ENCODE measurements around the gene ARPC2. TPM values are rescaled to one million over a fixed set of nuclear protein-coding genes. Genes with fewer than 3 reads are reported as not detected.

ARPC2 gene
- total and polyA plus RNA-seq, 2 of the 13 experiments (the other 11 are each of a cell fraction or from before 2014, with no cell fraction given), result 168 to 303 TPM

DNA sequence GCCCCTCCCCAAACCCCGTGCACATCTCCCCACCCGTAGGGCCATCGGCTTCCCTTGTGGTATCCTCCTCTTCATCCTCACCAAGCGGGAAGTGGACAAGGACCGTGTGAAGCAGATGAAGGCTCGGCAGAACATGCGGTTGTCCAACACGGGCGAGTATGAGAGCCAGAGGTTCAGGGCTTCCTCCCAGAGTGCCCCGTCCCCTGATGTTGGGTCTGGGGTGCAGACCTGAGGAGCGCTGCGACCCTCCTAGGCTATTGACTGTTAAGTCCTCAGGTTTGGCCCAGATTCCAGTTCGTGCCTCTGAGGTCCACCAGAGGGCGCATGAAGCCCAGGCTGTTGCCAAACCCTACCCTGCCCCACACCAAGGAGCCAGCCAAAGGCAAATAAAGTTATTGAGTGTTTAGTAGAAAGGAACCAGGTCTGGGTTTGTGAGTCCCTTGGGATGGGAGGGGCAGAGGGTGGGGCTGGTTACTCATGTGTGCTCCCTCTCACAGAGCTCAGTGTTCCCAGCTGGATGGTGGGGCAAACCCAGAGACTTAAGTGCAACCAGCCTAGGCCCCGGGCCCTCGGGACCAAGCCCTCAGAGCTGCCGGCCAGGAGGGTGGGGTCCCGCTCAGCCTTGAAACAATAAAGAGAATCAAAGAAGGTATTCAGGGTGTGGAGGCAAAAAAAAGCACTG, 55.7 kb downstream of the ARPC2 start (continued):
- TF ChIP-seq ZNF274 (CRISPR knock-in tag; IDR thresholded peaks at IDR 0.05) (peak; percentile 68; the same call in 1 of the 2 replicates), FOXC1 (CRISPR knock-in tag; IDR thresholded peaks at IDR 0.05; ENCODE audit: borderline replicate concordance) (0 out of 2 replicates have a peak, but pooled peaks have one; percentile 27), ZBTB42 (CRISPR knock-in tag; IDR thresholded peaks at IDR 0.05) (no peak), RBFOX2 (IDR thresholded peaks at IDR 0.05; ENCODE audit: low read depth, low read length) (peak; percentile 39; the same call in 1 of the 2 replicates), ZNF782 (CRISPR knock-in tag; IDR thresholded peaks at IDR 0.05; ENCODE audit: borderline replicate concordance) (no peak), FOXK2 (IDR thresholded peaks at IDR 0.05) (no peak), ZNF883 (CRISPR knock-in tag; IDR thresholded peaks at IDR 0.05; ENCODE audit: not compliant biosample characterization) (peak; percentile 27), MXI1 (IDR thresholded peaks at IDR 0.05; ENCODE audit: borderline replicate concordance, low read depth, low read length) (peak; percentile 23; the same call in 1 of the 3 replicates), BRCA1 (CRISPR knock-in tag; IDR thresholded peaks at IDR 0.05) (0 out of 2 replicates have a peak, but pooled peaks have one; percentile 24), NR2F2 (IDR thresholded peaks at IDR 0.05; ENCODE audit: borderline replicate concordance, low read depth) (0 out of 2 replicates have a peak, but pooled peaks have one; percentile 11), PHF8 (CRISPR knock-in tag; IDR thresholded peaks at IDR 0.05) (no peak; the same call in 1 of the 2 replicates), DMAP1 (CRISPR knock-in tag; IDR thresholded peaks at IDR 0.05) (no peak), ZSCAN12 (CRISPR knock-in tag; IDR thresholded peaks at IDR 0.05) (no peak)
- TF ChIP-seq, protein P1, sequence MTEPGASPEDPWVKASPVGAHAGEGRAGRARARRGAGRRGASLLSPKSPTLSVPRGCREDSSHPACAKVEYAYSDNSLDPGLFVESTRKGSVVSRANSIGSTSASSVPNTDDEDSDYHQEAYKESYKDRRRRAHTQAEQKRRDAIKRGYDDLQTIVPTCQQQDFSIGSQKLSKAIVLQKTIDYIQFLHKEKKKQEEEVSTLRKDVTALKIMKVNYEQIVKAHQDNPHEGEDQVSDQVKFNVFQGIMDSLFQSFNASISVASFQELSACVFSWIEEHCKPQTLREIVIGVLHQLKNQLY (CRISPR knock-in tag; IDR thresholded peaks at IDR 0.05), result no peak
- TF ChIP-seq, protein P2, sequence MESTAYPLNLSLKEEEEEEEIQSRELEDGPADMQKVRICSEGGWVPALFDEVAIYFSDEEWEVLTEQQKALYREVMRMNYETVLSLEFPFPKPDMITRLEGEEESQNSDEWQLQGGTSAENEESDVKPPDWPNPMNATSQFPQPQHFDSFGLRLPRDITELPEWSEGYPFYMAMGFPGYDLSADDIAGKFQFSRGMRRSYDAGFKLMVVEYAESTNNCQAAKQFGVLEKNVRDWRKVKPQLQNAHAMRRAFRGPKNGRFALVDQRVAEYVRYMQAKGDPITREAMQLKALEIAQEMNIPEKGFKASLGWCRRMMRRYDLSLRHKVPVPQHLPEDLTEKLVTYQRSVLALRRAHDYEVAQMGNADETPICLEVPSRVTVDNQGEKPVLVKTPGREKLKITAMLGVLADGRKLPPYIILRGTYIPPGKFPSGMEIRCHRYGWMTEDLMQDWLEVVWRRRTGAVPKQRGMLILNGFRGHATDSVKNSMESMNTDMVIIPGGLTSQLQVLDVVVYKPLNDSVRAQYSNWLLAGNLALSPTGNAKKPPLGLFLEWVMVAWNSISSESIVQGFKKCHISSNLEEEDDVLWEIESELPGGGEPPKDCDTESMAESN (CRISPR knock-in tag; conservative IDR thresholded peaks at IDR 0.05), result 0 out of 2 replicates have a peak, but pooled peaks have one; percentile 47
- TF ChIP-seq, protein P3, sequence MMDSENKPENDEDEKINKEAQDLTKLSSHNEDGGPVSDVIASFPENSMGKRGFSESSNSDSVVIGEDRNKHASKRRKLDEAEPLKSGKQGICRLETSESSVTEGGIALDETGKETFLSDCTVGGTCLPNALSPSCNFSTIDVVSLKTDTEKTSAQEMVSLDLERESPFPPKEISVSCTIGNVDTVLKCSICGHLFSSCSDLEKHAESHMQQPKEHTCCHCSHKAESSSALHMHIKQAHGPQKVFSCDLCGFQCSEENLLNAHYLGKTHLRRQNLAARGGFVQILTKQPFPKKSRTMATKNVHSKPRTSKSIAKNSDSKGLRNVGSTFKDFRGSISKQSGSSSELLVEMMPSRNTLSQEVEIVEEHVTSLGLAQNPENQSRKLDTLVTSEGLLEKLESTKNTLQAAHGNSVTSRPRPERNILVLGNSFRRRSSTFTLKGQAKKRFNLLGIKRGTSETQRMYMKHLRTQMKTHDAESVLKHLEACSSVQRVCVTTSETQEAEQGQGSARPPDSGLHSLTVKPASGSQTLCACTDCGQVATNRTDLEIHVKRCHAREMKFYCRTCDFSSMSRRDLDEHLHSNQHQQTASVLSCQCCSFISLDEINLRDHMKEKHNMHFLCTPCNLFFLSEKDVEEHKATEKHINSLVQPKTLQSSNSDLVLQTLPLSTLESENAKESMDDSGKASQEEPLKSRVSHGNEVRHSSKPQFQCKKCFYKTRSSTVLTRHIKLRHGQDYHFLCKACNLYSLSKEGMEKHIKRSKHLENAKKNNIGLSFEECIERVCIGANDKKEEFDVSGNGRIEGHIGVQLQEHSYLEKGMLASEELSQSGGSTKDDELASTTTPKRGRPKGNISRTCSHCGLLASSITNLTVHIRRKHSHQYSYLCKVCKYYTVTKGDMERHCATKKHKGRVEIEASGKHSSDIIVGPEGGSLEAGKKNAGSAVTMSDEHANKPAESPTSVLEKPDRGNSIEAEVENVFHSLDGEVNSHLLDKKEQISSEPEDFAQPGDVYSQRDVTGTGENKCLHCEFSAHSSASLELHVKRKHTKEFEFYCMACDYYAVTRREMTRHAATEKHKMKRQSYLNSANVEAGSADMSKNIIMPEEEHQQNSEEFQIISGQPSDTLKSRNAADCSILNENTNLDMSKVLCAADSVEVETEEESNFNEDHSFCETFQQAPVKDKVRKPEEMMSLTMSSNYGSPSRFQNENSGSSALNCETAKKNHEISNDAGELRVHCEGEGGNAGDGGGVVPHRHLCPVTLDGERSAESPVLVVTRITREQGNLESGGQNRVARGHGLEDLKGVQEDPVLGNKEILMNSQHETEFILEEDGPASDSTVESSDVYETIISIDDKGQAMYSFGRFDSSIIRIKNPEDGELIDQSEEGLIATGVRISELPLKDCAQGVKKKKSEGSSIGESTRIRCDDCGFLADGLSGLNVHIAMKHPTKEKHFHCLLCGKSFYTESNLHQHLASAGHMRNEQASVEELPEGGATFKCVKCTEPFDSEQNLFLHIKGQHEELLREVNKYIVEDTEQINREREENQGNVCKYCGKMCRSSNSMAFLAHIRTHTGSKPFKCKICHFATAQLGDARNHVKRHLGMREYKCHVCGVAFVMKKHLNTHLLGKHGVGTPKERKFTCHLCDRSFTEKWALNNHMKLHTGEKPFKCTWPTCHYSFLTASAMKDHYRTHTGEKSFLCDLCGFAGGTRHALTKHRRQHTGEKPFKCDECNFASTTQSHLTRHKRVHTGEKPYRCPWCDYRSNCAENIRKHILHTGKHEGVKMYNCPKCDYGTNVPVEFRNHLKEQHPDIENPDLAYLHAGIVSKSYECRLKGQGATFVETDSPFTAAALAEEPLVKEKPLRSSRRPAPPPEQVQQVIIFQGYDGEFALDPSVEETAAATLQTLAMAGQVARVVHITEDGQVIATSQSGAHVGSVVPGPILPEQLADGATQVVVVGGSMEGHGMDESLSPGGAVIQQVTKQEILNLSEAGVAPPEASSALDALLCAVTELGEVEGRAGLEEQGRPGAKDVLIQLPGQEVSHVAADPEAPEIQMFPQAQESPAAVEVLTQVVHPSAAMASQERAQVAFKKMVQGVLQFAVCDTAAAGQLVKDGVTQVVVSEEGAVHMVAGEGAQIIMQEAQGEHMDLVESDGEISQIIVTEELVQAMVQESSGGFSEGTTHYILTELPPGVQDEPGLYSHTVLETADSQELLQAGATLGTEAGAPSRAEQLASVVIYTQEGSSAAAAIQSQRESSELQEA (CRISPR knock-in tag; IDR thresholded peaks at IDR 0.05; ENCODE audit: not compliant biosample characterization), result peak; percentile 77
- TF ChIP-seq, protein P4, sequence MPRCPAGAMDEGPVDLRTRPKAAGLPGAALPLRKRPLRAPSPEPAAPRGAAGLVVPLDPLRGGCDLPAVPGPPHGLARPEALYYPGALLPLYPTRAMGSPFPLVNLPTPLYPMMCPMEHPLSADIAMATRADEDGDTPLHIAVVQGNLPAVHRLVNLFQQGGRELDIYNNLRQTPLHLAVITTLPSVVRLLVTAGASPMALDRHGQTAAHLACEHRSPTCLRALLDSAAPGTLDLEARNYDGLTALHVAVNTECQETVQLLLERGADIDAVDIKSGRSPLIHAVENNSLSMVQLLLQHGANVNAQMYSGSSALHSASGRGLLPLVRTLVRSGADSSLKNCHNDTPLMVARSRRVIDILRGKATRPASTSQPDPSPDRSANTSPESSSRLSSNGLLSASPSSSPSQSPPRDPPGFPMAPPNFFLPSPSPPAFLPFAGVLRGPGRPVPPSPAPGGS (CRISPR knock-in tag; IDR thresholded peaks at IDR 0.05), result peak; percentile 80; the same call in 1 of the 2 replicates
